RWPE2 (cell line): ENCODE results near the gene NEGR1.

Experiments used
- ATAC-seq: fragments of 200-7000 bp; cut with Tn5 transposase; 3 replicates; pipeline ENCODE4 v1.9.1; 2021; ENCODE audit warnings: low read depth
- DNase-seq: peaks from one replicate; pipeline ENCODE4 v3.0.0-alpha.2; 2020; ENCODE audit warnings: low spot score
- H3K27ac ChIP-seq: fragments of 450-650 bp; 2 replicates; pipeline ENCODE4 v1.5.1; 2017; ENCODE audit warnings: mild to moderate bottlenecking; ENCODE audit not compliant: poor library complexity, severe bottlenecking
- H3K27me3 ChIP-seq: fragments of 250-450 bp; sonication (Bioruptor Pico); 2 replicates; pipeline ENCODE4 v1.5.1; 2021; ENCODE audit warnings: mild to moderate bottlenecking, moderate library complexity; ENCODE audit not compliant: insufficient read depth, poor library complexity, severe bottlenecking
- H3K36me3 ChIP-seq: fragments of 250-450 bp; sonication (Bioruptor Pico); 2 replicates; pipeline ENCODE4 v1.5.1; 2020; ENCODE audit warnings: low read depth, mild to moderate bottlenecking, moderate library complexity
- H3K4me1 ChIP-seq: fragments of 250-450 bp; sonication (Bioruptor Pico); 2 replicates; pipeline ENCODE4 v1.5.1; 2021; ENCODE audit warnings: mild to moderate bottlenecking, moderate library complexity; ENCODE audit not compliant: insufficient read depth, poor library complexity, severe bottlenecking
- H3K4me3 ChIP-seq: fragments of 250-450 bp; sonication (Bioruptor Pico); 2 replicates; pipeline ENCODE4 v1.5.1; 2021; ENCODE audit warnings: mild to moderate bottlenecking, moderate library complexity; ENCODE audit not compliant: severe bottlenecking
- H3K9me3 ChIP-seq: fragments of 250-450 bp; sonication (Bioruptor Pico); 2 replicates; pipeline ENCODE4 v1.5.1; 2021; ENCODE audit warnings: mild to moderate bottlenecking, moderate library complexity; ENCODE audit not compliant: severe bottlenecking
- TF ChIP-seq, protein P1 (sequence below): fragments of 450-650 bp; IDR thresholded peaks from one replicate; pipeline ENCODE4 v1.5.1; 2017; ENCODE audit warnings: mild to moderate bottlenecking, moderate library complexity; ENCODE audit not compliant: poor library complexity, severe bottlenecking

NEGR1 gene

DNA sequence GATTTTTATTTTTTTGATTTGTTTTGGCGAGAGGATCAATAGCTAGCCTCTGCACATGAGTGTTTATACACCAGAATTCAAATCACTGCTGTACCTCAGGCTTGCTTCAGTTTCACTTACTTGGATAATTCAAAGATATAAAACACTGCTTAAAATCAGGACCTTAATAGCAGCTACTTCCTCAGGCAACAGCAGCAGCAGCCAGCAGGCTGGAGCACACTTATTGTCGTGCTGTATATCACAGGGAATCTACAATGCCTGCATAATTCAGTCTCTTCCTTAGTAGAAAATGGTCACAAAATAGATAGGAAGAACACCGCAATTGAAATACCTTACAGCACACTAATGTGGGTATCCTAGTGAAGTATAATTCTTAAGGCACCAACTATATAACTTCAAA, 497.3 kb downstream of the NEGR1 start:
- Histone ChIP-seq H3K36me3 (no peaks in the 10 kb centered on the region), H3K27ac (no peak overlapping the region), H3K4me3 (no peak overlapping the region), H3K27me3 (no peaks in the 10 kb centered on the region), H3K9me3 (no peaks in the 10 kb centered on the region), H3K4me1 (no peaks in the 10 kb centered on the region)
- ATAC-seq (no peak), DNase-seq (no peak)
- TF ChIP-seq, protein P1, sequence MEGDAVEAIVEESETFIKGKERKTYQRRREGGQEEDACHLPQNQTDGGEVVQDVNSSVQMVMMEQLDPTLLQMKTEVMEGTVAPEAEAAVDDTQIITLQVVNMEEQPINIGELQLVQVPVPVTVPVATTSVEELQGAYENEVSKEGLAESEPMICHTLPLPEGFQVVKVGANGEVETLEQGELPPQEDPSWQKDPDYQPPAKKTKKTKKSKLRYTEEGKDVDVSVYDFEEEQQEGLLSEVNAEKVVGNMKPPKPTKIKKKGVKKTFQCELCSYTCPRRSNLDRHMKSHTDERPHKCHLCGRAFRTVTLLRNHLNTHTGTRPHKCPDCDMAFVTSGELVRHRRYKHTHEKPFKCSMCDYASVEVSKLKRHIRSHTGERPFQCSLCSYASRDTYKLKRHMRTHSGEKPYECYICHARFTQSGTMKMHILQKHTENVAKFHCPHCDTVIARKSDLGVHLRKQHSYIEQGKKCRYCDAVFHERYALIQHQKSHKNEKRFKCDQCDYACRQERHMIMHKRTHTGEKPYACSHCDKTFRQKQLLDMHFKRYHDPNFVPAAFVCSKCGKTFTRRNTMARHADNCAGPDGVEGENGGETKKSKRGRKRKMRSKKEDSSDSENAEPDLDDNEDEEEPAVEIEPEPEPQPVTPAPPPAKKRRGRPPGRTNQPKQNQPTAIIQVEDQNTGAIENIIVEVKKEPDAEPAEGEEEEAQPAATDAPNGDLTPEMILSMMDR, result no peak

DNA sequence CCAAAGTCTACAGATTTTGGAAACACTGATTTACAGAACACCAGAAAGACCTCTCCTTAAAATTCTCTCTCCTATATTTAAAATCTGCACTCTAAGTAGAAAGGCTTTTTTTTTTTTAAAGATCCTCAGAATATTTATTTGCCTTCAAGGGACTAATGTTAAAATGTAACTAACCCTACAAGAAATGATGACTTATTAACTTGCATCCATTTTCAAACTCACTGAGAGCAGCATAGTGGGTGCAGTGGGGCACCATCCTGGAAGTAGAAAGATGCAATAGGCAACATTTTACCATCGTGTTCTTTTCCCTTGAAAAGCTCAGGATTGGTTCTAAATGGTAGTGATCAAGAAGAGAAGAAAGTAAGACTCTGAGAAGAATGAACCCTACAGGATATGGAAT, 498.1 kb downstream of the NEGR1 start:
- Histone ChIP-seq H3K27ac (no peak overlapping the region), H3K36me3 (no peaks in the 10 kb centered on the region), H3K4me3 (no peak overlapping the region), H3K27me3 (no peaks in the 10 kb centered on the region), H3K4me1 (no peaks in the 10 kb centered on the region), H3K9me3 (no peaks in the 10 kb centered on the region)
- DNase-seq (no peak), ATAC-seq (no peak)
- TF ChIP-seq, protein P1, result no peak

DNA sequence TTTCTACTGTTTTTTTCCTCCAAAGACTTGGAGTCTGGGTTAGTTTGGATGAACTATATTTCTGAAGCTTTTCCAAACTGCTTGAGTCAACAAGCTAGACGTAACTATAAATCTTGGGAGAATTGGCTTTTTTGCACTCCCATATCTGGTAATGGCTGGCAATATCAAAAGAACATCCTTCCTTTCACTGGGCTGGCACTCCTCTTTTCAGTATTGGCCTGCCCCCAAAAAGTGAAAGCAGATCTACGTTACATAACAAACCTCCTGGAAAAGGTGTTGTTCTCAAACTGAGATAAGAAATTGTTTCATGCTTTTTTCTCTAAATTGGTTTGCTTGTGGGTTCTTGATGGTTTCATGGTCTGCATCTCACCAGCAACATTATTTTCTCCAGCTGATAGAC, 499.3 kb downstream of the NEGR1 start:
- H3K4me1 ChIP-seq, result no peaks in the 10 kb centered on the region
- no peaks in the 10 kb centered on the region for H3K27me3 ChIP-seq
- no peak for DNase-seq
- H3K27ac ChIP-seq, result no peak overlapping the region
- ATAC-seq, result no peak
- H3K9me3 ChIP-seq, result no peaks in the 10 kb centered on the region
- TF ChIP-seq, protein P1, result no peak
- H3K4me3 ChIP-seq, result no peak overlapping the region
- no peaks in the 10 kb centered on the region for H3K36me3 ChIP-seq

DNA sequence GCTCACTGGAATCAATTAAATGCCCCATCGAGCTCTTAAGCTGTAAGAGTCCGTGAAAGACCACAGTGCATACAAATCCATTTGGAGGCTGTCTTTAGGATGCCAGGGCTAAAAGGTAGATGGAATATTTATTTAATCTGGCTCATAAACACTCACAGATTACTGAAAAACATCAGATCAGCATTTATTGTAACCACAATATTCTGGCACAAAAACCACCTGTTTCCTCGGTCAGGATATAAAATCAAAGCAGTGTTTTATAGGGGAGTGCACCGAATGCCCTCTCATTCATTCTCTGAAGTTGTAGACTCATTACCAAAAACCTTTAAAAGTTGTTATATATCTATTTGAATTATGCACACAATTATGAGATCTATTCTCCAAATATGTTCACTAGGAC, 500.9 kb downstream of the NEGR1 start:
- Histone ChIP-seq H3K36me3 (no peaks in the 10 kb centered on the region), H3K4me1 (no peaks in the 10 kb centered on the region), H3K27me3 (no peaks in the 10 kb centered on the region), H3K27ac (no peak overlapping the region), H3K9me3 (no peaks in the 10 kb centered on the region), H3K4me3 (no peak overlapping the region)
- no peak for DNase-seq
- TF ChIP-seq, protein P1, result no peak
- ATAC-seq, result no peak

DNA sequence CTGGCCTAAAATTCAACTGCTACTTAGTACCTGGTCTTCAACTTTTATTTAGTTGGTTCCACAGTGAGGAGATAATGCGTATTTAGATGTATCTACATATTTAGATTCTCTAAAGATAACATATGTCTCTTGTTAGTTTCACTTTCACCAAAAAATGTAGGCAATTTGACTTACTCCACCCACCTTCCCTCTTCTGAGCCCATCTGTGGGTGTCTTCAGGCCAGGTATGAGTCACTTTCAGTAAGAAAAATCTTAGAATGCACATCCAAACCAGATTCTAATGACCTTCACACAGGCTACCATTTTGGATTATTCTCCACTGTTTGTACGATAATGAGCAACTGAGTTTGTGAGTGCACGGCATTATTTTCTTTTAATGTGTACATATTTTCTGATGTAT, 501.7 kb downstream of the NEGR1 start:
- no peak overlapping the region for H3K27ac ChIP-seq
- no peaks in the 10 kb centered on the region for H3K36me3 ChIP-seq
- no peaks in the 10 kb centered on the region for H3K27me3 ChIP-seq
- H3K4me1 ChIP-seq, result no peaks in the 10 kb centered on the region
- H3K4me3 ChIP-seq, result no peak overlapping the region
- DNase-seq (no peak), ATAC-seq (no peak)
- no peaks in the 10 kb centered on the region for H3K9me3 ChIP-seq
- TF ChIP-seq, protein P1, result no peak
